Measurements from ENCODE around the gene GPR183. TPM values are rescaled to one million over a fixed set of nuclear protein-coding genes. Genes with fewer than 3 reads are reported as not detected.

Gene GPR183
- polyA plus RNA-seq, 3 donors, result 1.4 to 10.3 (median 9.8) TPM

- 96 to 97% (median 97%) methylated on average over 16 of the region's 16 CpGs for WGBS, 3 donors
- no peak overlapping the region for H3K27ac ChIP-seq (ENCODE audit: low read depth, low read length)
Measured at GRCh38 chr13:99341969-99342722, 34.9 kb upstream of the GPR183 start.

- no peak overlapping the region for H3K27ac ChIP-seq (ENCODE audit: low read depth, low read length)
Measured at GRCh38 chr13:99340638-99341037, 33.4 kb upstream of the GPR183 start.

- 61 to 80% (median 80%) methylated on average over 8 of the region's 8 CpGs for WGBS, 3 donors
- H3K27ac ChIP-seq (ENCODE audit: low read depth, low read length), result no peak overlapping the region
Measured at GRCh38 chr13:99339736-99340397, 32.7 kb upstream of the GPR183 start.

DNA sequence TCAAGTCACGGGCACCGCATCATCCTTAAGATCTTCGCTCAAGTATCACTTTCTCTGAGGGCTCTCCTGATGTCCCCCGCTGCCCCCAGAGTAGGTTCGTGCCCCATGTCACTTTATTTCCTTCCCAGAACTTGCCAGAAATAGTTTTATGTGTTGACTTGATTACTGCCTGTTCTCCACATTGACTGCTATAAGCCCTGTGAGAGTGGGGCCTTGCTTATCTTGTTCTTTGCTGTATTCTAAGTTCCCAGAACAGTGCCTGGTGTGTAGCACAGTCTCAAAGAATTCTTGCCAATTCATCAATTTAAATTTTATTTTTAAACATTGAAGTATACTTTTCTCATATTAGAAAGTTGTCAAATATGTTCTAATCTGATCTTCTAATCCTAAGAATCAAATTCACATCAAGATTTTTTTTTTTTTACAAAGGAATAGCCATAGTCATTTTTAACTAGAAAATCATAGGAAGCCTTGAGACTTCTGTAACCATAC lies 32.1 kb upstream of the GPR183 start:
- 89 to 95% (median 91%) methylated on average over 5 of the region's 5 CpGs for WGBS, 3 donors

DNA sequence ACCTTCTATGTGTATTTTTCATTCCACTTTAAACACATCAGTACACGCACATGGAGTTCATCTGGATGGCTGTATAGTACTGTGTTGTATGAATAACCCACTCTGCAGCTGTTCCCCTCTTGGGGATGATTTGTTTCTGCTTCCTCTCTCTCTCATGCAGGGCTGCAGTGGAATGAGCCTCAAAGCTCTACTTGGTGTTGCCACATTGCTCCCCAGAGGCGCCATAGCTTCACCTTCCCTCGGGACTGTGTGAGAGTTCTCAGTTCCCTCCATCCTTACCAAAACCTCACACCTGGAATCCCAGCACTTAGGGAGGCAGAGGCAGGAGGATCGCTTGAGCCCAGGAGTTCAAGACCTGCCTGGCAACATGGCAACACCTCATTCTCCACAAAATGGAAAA lies 28.4 kb upstream of the GPR183 start:
- WGBS, 3 donors, result 79 to 92% (median 82%) methylated on average over 4 of the region's 4 CpGs

More for the DNA sequence above, 32.1 kb upstream of the GPR183 start:
- no peak overlapping the region for H3K27ac ChIP-seq (ENCODE audit: low read depth, low read length)

DNA sequence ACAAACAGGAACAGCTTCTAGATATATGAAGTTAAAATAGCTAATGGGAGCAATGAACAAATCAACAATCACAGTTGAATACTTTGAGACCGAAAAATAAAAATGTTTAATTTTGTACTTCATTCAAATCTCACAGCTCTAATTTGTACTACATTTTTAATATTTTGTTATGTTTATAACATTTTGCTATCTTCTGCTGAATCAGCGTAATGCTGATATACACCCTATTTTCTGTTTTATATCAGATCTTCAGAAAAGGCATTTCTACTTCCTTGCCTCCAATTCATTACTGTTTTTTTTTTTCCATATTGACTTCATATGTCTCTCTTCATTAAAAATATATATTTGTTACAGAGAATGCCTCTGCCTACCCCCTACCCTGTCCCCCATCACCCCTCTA lies 27.9 kb upstream of the GPR183 start:
- WGBS, 3 donors, result 95 to 98% (median 95%) methylated on average over 2 of the region's 2 CpGs
- H3K27ac ChIP-seq (ENCODE audit: low read depth, low read length), result no peak overlapping the region

More for the DNA sequence above, 28.4 kb upstream of the GPR183 start:
- H3K27ac ChIP-seq (ENCODE audit: low read depth, low read length), result no peak overlapping the region

DNA sequence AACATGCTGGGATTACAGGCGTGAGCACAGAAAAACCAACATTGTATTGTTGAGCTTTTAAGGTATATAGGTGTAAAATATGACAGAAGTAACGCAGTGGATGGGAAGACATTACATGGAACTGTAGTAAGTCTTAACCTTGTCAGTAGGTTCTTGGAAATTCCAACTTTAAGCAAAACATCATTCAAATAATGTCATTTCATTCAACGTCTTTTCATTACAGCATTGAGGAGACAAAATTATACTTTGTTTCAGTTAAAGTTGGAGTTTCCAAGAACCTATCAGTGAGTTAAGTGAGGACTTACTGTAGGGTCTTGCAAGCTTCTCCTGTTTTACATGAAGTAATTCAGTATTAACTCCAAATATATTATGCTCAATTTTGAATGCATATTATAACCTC lies 27.0 kb upstream of the GPR183 start:
- 93 to 99% (median 93%) methylated on average over 3 of the region's 3 CpGs for WGBS, 3 donors
- no peak overlapping the region for H3K27ac ChIP-seq (ENCODE audit: low read depth, low read length)

GRCh38 chr13:99332456-99332855 lies 25.3 kb upstream of the GPR183 start:
- WGBS, 3 donors, result 62 to 93% (median 68%) methylated on average over 9 of the region's 9 CpGs
- H3K27ac ChIP-seq (ENCODE audit: low read depth, low read length), result no peak overlapping the region

GRCh38 chr13:99331881-99332293 lies 24.7 kb upstream of the GPR183 start:
- 81 to 94% (median 83%) methylated on average over 5 of the region's 5 CpGs for WGBS, 3 donors
- H3K27ac ChIP-seq (ENCODE audit: low read depth, low read length), result no peak overlapping the region

GRCh38 chr13:99330942-99331341 lies 23.7 kb upstream of the GPR183 start:
- WGBS, 3 donors, result 64 to 81% (median 70%) methylated on average over 6 of the region's 6 CpGs
- no peak overlapping the region for H3K27ac ChIP-seq (ENCODE audit: low read depth, low read length)

DNA sequence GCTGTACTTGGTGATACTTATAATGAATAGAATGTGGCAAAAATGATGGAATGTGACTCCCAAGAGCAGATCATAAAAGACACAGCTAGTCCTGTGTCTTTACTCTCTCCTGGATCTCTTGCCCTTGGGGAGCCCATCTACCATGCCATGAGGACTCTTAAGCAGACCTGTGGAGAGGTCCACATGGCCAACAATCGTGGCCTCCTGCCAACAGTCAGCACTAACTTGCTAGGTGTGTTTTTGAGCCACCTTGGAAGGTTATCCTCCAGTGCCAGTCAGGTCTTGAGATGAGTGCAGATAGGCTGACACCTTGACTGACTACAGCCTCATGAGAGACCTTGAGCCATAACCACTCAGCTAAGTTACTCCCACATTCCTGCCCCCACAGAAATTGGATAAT lies 22.3 kb upstream of the GPR183 start:
- no peak overlapping the region for H3K27ac ChIP-seq (ENCODE audit: low read depth, low read length)
- WGBS, 3 donors, result 38 to 100% (median 82%) methylated on average over 1 of the region's 1 CpG

DNA sequence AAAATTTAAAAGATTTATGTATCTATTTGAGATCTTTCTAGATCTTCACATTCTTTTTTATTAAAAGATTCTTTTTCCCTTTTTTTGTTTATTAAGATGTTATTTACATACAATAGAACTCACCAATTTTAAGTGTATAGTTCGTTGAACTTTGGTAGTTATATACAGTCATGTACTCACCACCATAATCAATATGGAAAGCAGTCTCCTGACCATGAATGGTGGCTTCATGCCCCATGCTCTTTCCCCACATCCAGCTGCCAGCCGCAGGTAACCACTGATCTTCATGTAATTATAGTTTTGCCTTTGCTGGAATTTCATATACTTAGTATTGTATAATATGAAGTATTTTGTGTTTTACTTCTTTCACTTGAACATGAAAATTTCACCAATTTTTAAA lies 20.6 kb upstream of the GPR183 start:
- WGBS, 3 donors, result 98 to 99% (median 98%) methylated on average over 2 of the region's 2 CpGs

GRCh38 chr13:99327126-99327525 lies 19.9 kb upstream of the GPR183 start:
- H3K27ac ChIP-seq (ENCODE audit: low read depth, low read length), result no peak overlapping the region
- WGBS, 3 donors, result 81 to 92% (median 87%) methylated on average over 2 of the region's 2 CpGs

More for the DNA sequence above, 20.6 kb upstream of the GPR183 start:
- H3K27ac ChIP-seq (ENCODE audit: low read depth, low read length), result no peak overlapping the region

DNA sequence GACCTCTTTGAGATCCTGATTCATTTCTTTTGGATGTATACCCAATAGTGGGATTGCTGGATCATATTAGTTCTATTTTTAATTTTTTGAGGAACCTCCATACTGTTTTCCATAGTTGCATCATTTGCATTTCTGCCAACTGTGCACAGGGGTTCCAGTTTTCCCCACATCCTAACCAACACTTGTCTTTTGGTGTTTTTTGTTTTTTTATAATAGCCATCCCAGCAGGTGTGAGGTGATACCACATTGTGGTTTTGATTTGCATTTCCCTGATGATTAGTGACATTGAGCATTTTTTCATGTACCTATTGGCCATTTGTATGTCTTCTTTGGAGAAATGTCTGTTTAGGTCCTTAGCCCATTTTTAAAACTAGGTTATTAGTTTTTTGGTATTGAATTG lies 18.8 kb upstream of the GPR183 start:
- no peak overlapping the region for H3K27ac ChIP-seq (ENCODE audit: low read depth, low read length)

- WGBS, 3 donors, result 65 to 97% (median 93%) methylated on average over 3 of the region's 3 CpGs
- no peak overlapping the region for H3K27ac ChIP-seq (ENCODE audit: low read depth, low read length)
Measured at GRCh38 chr13:99323488-99323887, 16.3 kb upstream of the GPR183 start.

DNA sequence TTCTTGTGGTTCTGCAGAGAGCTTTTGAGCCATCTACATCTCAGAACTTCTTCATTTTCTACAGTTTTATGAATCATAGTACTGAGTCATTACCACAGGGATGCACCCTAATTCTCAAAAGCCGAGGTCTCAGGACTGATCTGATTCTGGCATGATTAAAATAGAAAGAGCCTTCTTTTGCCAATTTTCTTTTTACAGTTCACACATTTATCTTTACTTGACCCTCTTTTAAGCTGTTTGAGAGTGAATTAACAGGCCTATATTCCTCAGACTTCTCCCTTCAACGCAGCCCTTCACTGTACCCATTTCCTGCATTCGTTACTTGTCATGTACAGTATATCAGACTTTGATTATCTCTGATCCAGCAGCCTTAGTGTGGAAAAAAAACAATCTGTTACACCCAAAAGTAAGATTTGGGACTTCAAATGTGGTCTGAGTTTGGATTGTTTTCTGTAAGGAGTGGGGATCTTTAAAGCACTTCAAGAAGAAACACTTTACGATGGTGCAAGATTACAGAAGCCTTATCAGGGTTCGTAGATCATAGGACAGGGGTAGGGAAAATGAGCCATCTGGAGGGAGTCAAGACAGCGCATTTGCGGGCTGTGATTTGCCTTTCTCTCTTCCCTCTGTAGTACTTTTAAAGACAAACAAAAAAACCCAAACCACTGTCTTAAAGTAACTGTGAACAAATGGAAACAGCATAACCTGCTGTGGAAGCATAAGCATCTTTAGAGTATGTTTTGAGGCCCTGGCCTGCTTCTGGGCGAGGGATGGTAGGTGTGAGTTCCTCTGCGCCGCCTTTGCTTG lies 15.3 kb upstream of the GPR183 start:
- H3K27ac ChIP-seq (ENCODE audit: low read depth, low read length), result no peak overlapping the region
- WGBS, 3 donors, result 63 to 84% (median 69%) methylated on average over 10 of the region's 10 CpGs

GRCh38 chr13:99321709-99322108 lies 14.5 kb upstream of the GPR183 start:
- H3K27ac ChIP-seq (ENCODE audit: low read depth, low read length), result no peak overlapping the region

GRCh38 chr13:99320693-99321481 lies 13.7 kb upstream of the GPR183 start:
- WGBS, 3 donors, result 67 to 78% (median 69%) methylated on average over 5 of the region's 5 CpGs
- H3K27ac ChIP-seq (ENCODE audit: low read depth, low read length), result no peak overlapping the region

All from adipose tissue (tissue), 3 donors.